ENCODE measurements around the gene ALDH3A2.
"Not testable (repeated sequence)": the region's sequence is repeated elsewhere in the genome, so short reads cannot be mapped to it uniquely, and the experiment has no call there.

Gene ALDH3A2

GRCh38 chr17:19663097-19663496 is 14.5 kb downstream of the ALDH3A2 start:
- WGBS (ENCODE audit: insufficient coverage) = 95% methylated on average over 4 of the region's 6 CpGs
- CTCF ChIA-PET = interaction anchor here (0.6 kb wide), 1 partner anchor 190 kb away, joined by 3 read pairs; no protein-coding TSS in a partner anchor
- H3K4me3 ChIP-seq (ENCODE audit: control insufficient read depth in 1 of 7, extremely low read depth in 1 of 7, insufficient read depth in 4 of 7, low read depth in 2 of 7, low read length in 6 of 7) = no peak overlapping the region
- H3K9me3 ChIP-seq (ENCODE audit: control extremely low read depth in 1 of 5, control insufficient read depth in 4 of 5, insufficient read depth in 2 of 5, low read depth in 1 of 5, low read length in 4 of 5) = no peaks in the 10 kb centered on the region
- H3K27ac ChIP-seq (ENCODE audit: insufficient read depth in 1 of 2, low read depth in 1 of 2, low read length in 2 of 2, poor library complexity in 1 of 2, severe bottlenecking in 2 of 2) = no peak overlapping the region
- no peaks in the 10 kb centered on the region for H3K27me3 ChIP-seq (replicated peaks in 2 of 5; ENCODE audit: control insufficient read depth in 4 of 5, insufficient read depth in 5 of 5, low read length in 4 of 5)
- POLR2A ChIA-PET = no interaction called here
- H3K36me3 ChIP-seq (ENCODE audit: control insufficient read depth in 4 of 4, insufficient read depth in 4 of 4, low read length in 3 of 4) = peaks cover 10 to 54% (median 14%) of the 10 kb centered on the region in 4 experiments
- H3K4me1 ChIP-seq (ENCODE audit: control extremely low read depth in 1 of 4, control insufficient read depth in 4 of 4, insufficient read depth in 4 of 4, low read length in 3 of 4) = no peaks in the 10 kb centered on the region
- no peak for DNase-seq

- CTCF ChIA-PET = no interaction called here
- Histone ChIP-seq H3K27me3 (replicated peaks in 2 of 5; ENCODE audit: control insufficient read depth in 4 of 5, insufficient read depth in 5 of 5, low read length in 4 of 5) (no peaks in the 10 kb centered on the region), H3K36me3 (ENCODE audit: control insufficient read depth in 4 of 4, insufficient read depth in 4 of 4, low read length in 3 of 4) (peaks cover 10 to 52% (median 14%) of the 10 kb centered on the region in 4 experiments), H3K4me1 (ENCODE audit: control extremely low read depth in 1 of 4, control insufficient read depth in 4 of 4, insufficient read depth in 4 of 4, low read length in 3 of 4) (no peaks in the 10 kb centered on the region), H3K27ac (ENCODE audit: insufficient read depth in 1 of 2, low read depth in 1 of 2, low read length in 2 of 2, poor library complexity in 1 of 2, severe bottlenecking in 2 of 2) (no peak overlapping the region), H3K9me3 (ENCODE audit: control extremely low read depth in 1 of 5, control insufficient read depth in 4 of 5, insufficient read depth in 2 of 5, low read depth in 1 of 5, low read length in 4 of 5) (no peaks in the 10 kb centered on the region), H3K4me3 (ENCODE audit: control insufficient read depth in 1 of 7, extremely low read depth in 1 of 7, insufficient read depth in 4 of 7, low read depth in 2 of 7, low read length in 6 of 7) (no peak overlapping the region)
- no peak for DNase-seq
- 100% methylated on average over 4 of the region's 5 CpGs for WGBS (ENCODE audit: insufficient coverage)
- POLR2A ChIA-PET = interaction anchor here (0.6 to 1.0 kb wide), 2 partner anchors 22 to 1888 kb away, joined by 4 read pairs; no protein-coding TSS in a partner anchor
Measured at GRCh38 chr17:19664136-19664820, 15.7 kb downstream of the ALDH3A2 start.

- ChIA-PET POLR2A (interaction anchor here (0.7 to 1.0 kb wide), 2 partner anchors 23 to 45 kb away, joined by 4 read pairs; no protein-coding TSS in a partner anchor), CTCF (no interaction called here)
- Histone ChIP-seq H3K9me3 (ENCODE audit: control extremely low read depth in 1 of 5, control insufficient read depth in 4 of 5, insufficient read depth in 2 of 5, low read depth in 1 of 5, low read length in 4 of 5) (no peaks in the 10 kb centered on the region), H3K4me3 (ENCODE audit: control insufficient read depth in 1 of 7, extremely low read depth in 1 of 7, insufficient read depth in 4 of 7, low read depth in 2 of 7, low read length in 6 of 7) (no peak overlapping the region), H3K27ac (ENCODE audit: insufficient read depth in 1 of 2, low read depth in 1 of 2, low read length in 2 of 2, poor library complexity in 1 of 2, severe bottlenecking in 2 of 2) (no peak overlapping the region), H3K4me1 (ENCODE audit: control extremely low read depth in 1 of 4, control insufficient read depth in 4 of 4, insufficient read depth in 4 of 4, low read length in 3 of 4) (no peaks in the 10 kb centered on the region), H3K36me3 (ENCODE audit: control insufficient read depth in 4 of 4, insufficient read depth in 4 of 4, low read length in 3 of 4) (peaks cover 10 to 52% (median 14%) of the 10 kb centered on the region in 4 experiments), H3K27me3 (replicated peaks in 2 of 5; ENCODE audit: control insufficient read depth in 4 of 5, insufficient read depth in 5 of 5, low read length in 4 of 5) (no peaks in the 10 kb centered on the region)
- DNase-seq = no peak
- WGBS (ENCODE audit: insufficient coverage) = 100% methylated on average over 4 of the region's 4 CpGs
Measured at GRCh38 chr17:19664821-19665181, 16.2 kb downstream of the ALDH3A2 start.

GRCh38 chr17:19669680-19670079 is 21.1 kb downstream of the ALDH3A2 start:
- ChIA-PET CTCF (interaction anchor here (0.6 to 1.5 kb wide), 2 partner anchors 8 to 21 kb away, joined by 3 to 4 read pairs; partner anchors contain the start of gene ALDH3A2), POLR2A (interaction anchor here (0.6 kb wide), 1 partner anchor 148 kb away, joined by 3 read pairs; no protein-coding TSS in a partner anchor)
- H3K36me3 ChIP-seq (ENCODE audit: control insufficient read depth in 4 of 4, insufficient read depth in 4 of 4, low read length in 3 of 4) = peaks cover 6 to 33% (median 14%) of the 10 kb centered on the region in 4 experiments
- H3K9me3 ChIP-seq (ENCODE audit: control extremely low read depth in 1 of 5, control insufficient read depth in 4 of 5, insufficient read depth in 2 of 5, low read depth in 1 of 5, low read length in 4 of 5); H3K27me3 ChIP-seq (replicated peaks in 2 of 5; ENCODE audit: control insufficient read depth in 4 of 5, insufficient read depth in 5 of 5, low read length in 4 of 5); DNase-seq; H3K4me1 ChIP-seq (ENCODE audit: control extremely low read depth in 1 of 4, control insufficient read depth in 4 of 4, insufficient read depth in 4 of 4, low read length in 3 of 4); H3K27ac ChIP-seq (ENCODE audit: insufficient read depth in 1 of 2, low read depth in 1 of 2, low read length in 2 of 2, poor library complexity in 1 of 2, severe bottlenecking in 2 of 2); H3K4me3 ChIP-seq (ENCODE audit: control insufficient read depth in 1 of 7, extremely low read depth in 1 of 7, insufficient read depth in 4 of 7, low read depth in 2 of 7, low read length in 6 of 7): not testable (repeated sequence)
- 82% methylated on average over 4 of the region's 7 CpGs for WGBS (ENCODE audit: insufficient coverage)

GRCh38 chr17:19670908-19671307 is 22.4 kb downstream of the ALDH3A2 start:
- ChIA-PET CTCF (no interaction called here), POLR2A (interaction anchor here (0.7 kb wide), 1 partner anchor 22 kb away, joined by 3 read pairs; the partner anchor contains the start of gene ALDH3A2)
- H3K27me3 ChIP-seq (replicated peaks in 2 of 5; ENCODE audit: control insufficient read depth in 4 of 5, insufficient read depth in 5 of 5, low read length in 4 of 5) = no peaks in the 10 kb centered on the region
- H3K4me1 ChIP-seq (ENCODE audit: control extremely low read depth in 1 of 4, control insufficient read depth in 4 of 4, insufficient read depth in 4 of 4, low read length in 3 of 4) = no peaks in the 10 kb centered on the region
- H3K9me3 ChIP-seq (ENCODE audit: control extremely low read depth in 1 of 5, control insufficient read depth in 4 of 5, insufficient read depth in 2 of 5, low read depth in 1 of 5, low read length in 4 of 5) = no peaks in the 10 kb centered on the region
- no peak for DNase-seq
- WGBS (ENCODE audit: insufficient coverage) = 83% methylated on average over 1 of the region's 2 CpGs
- peaks cover 4 to 29% (median 10%) of the 10 kb centered on the region in 4 experiments for H3K36me3 ChIP-seq (ENCODE audit: control insufficient read depth in 4 of 4, insufficient read depth in 4 of 4, low read length in 3 of 4)
- H3K4me3 ChIP-seq (ENCODE audit: control insufficient read depth in 1 of 7, extremely low read depth in 1 of 7, insufficient read depth in 4 of 7, low read depth in 2 of 7, low read length in 6 of 7) = no peak overlapping the region
- H3K27ac ChIP-seq (ENCODE audit: insufficient read depth in 1 of 2, low read depth in 1 of 2, low read length in 2 of 2, poor library complexity in 1 of 2, severe bottlenecking in 2 of 2) = no peak overlapping the region

- H3K36me3 ChIP-seq (ENCODE audit: control insufficient read depth in 4 of 4, insufficient read depth in 4 of 4, low read length in 3 of 4) = peaks cover 4 to 26% (median 8%) of the 10 kb centered on the region in 4 experiments
- ChIA-PET CTCF (interaction anchor here (0.8 kb wide), 1 partner anchor 47 kb away, joined by 3 read pairs; no protein-coding TSS in a partner anchor), POLR2A (interaction anchor here (1.2 kb wide), 1 partner anchor 23 kb away, joined by 4 read pairs; no protein-coding TSS in a partner anchor)
- H3K9me3 ChIP-seq (ENCODE audit: control extremely low read depth in 1 of 5, control insufficient read depth in 4 of 5, insufficient read depth in 2 of 5, low read depth in 1 of 5, low read length in 4 of 5) = no peaks in the 10 kb centered on the region
- no peaks in the 10 kb centered on the region for H3K27me3 ChIP-seq (replicated peaks in 2 of 5; ENCODE audit: control insufficient read depth in 4 of 5, insufficient read depth in 5 of 5, low read length in 4 of 5)
- no peak overlapping the region for H3K27ac ChIP-seq (ENCODE audit: insufficient read depth in 1 of 2, low read depth in 1 of 2, low read length in 2 of 2, poor library complexity in 1 of 2, severe bottlenecking in 2 of 2)
- no peak overlapping the region for H3K4me3 ChIP-seq (ENCODE audit: control insufficient read depth in 1 of 7, extremely low read depth in 1 of 7, insufficient read depth in 4 of 7, low read depth in 2 of 7, low read length in 6 of 7)
- WGBS (ENCODE audit: insufficient coverage) = 100% methylated on average over 4 of the region's 4 CpGs
- DNase-seq = no peak
- H3K4me1 ChIP-seq (ENCODE audit: control extremely low read depth in 1 of 4, control insufficient read depth in 4 of 4, insufficient read depth in 4 of 4, low read length in 3 of 4) = no peaks in the 10 kb centered on the region
Measured at GRCh38 chr17:19671433-19671832, 22.9 kb downstream of the ALDH3A2 start.
